Peyer's patch (tissue), 4 donors: Measurements from ENCODE around the gene HCFC1R1. TPM values are rescaled to one million over a fixed set of nuclear protein-coding genes. Genes with fewer than 3 reads are reported as not detected.

Experiments used
- DNase-seq, 3 donors: peaks; one replicate each; pipeline ENCODE4 v3.0.0-alpha.2; 2017 to 2019
- H3K27ac ChIP-seq, 4 donors: fragments of 200-600 bp; sonication (generic); one replicate each; pipeline ENCODE4 v1.5.1; 2016 to 2019
- H3K27me3 ChIP-seq, 2 donors: fragments of 200-600 bp; sonication (generic); one replicate each; pipeline ENCODE4 v1.5.1; 2019
- H3K36me3 ChIP-seq, 3 donors: fragments of 200-600 bp; sonication (generic); one replicate each; pipeline ENCODE4 v1.5.1; 2016 to 2019
- H3K4me1 ChIP-seq, 4 donors: fragments of 200-600 bp; sonication (generic); one replicate each; pipeline ENCODE4 v1.5.1; 2016 to 2019
- H3K4me3 ChIP-seq, 4 donors: fragments of 200-600 bp; sonication (generic); 1 replicate in 3 of 4; 2 replicates in 1 of 4; pipeline ENCODE4 v1.5.1; 2016 to 2019; ENCODE audit warnings: mild to moderate bottlenecking in 1 of 4
- H3K9me3 ChIP-seq, 4 donors: fragments of 200-600 bp; sonication (generic); one replicate each; pipeline ENCODE4 v1.5.1; 2016 to 2019; ENCODE audit warnings: mild to moderate bottlenecking in 1 of 4
- CTCF ChIP-seq, 6 experiments: fragments of 450-650 bp in 4 of 6; fragments of 200-600 bp in 2 of 6; sonication (generic) in 1 of 6; IDR thresholded peaks; one replicate each; pipeline ENCODE4 v1.5.1; 2017 to 2019; ENCODE audit warnings: antibody characterized with exemption in 6 of 6, mild to moderate bottlenecking in 3 of 6, moderate library complexity in 1 of 6
- POLR2A ChIP-seq, 2 donors: fragments of 450-650 bp; IDR thresholded peaks; one replicate each; pipeline ENCODE4 v1.5.1; 2017; ENCODE audit warnings: antibody characterized with exemption in 2 of 2, mild to moderate bottlenecking in 2 of 2, moderate library complexity in 2 of 2
- total RNA-seq, 4 donors: library from RNA; depleted of rRNA; stranded (reverse); fragments of >200 nt; gene quantifications; one replicate each; pipeline ENCODE4 v1.1.0, GENCODE V29; 2016

The HCFC1R1 gene
- total RNA-seq, 4 donors from 2014 or later, result 14.0 to 38.0 (median 34.1) TPM

- Histone ChIP-seq H3K4me3 (no peak overlapping the region), H3K27me3 (peaks cover 0 to 24% of the 10 kb centered on the region in 2 donors), H3K27ac (no peak overlapping the region), H3K9me3 (no peaks in the 10 kb centered on the region), H3K4me1 (peaks cover 0 to 19% (median 5%) of the 10 kb centered on the region in 4 donors), H3K36me3 (no peaks in the 10 kb centered on the region)
- no peak for TF ChIP-seq POLR2A (IDR thresholded peaks at IDR 0.05)
- TF ChIP-seq CTCF (IDR thresholded peaks at IDR 0.05), result no peak
- DNase-seq, result no peak
Measured at GRCh38 chr16:3051494-3051893, 27.8 kb upstream of the HCFC1R1 start.

GRCh38 chr16:3051009-3051408, 27.3 kb upstream of the HCFC1R1 start:
- TF ChIP-seq CTCF (IDR thresholded peaks at IDR 0.05), result no peak
- TF ChIP-seq POLR2A (IDR thresholded peaks at IDR 0.05), result no peak
- H3K36me3 ChIP-seq, result no peaks in the 10 kb centered on the region
- H3K27ac ChIP-seq, result no peak overlapping the region
- H3K27me3 ChIP-seq, result peaks cover 0 to 29% of the 10 kb centered on the region in 2 donors
- H3K4me3 ChIP-seq, result no peak overlapping the region
- DNase-seq, result no peak
- no peaks in the 10 kb centered on the region for H3K9me3 ChIP-seq
- peaks cover 0 to 23% (median 10%) of the 10 kb centered on the region in 4 donors for H3K4me1 ChIP-seq

GRCh38 chr16:3050487-3050886, 26.7 kb upstream of the HCFC1R1 start:
- no peak for TF ChIP-seq CTCF (IDR thresholded peaks at IDR 0.05)
- TF ChIP-seq POLR2A (IDR thresholded peaks at IDR 0.05), result no peak
- H3K36me3 ChIP-seq, result no peaks in the 10 kb centered on the region
- H3K9me3 ChIP-seq, result no peaks in the 10 kb centered on the region
- no peak for DNase-seq
- peaks cover 0 to 26% (median 15%) of the 10 kb centered on the region in 4 donors for H3K4me1 ChIP-seq
- no peak overlapping the region for H3K4me3 ChIP-seq
- H3K27ac ChIP-seq, result no peak overlapping the region
- H3K27me3 ChIP-seq, result peaks cover 0 to 34% of the 10 kb centered on the region in 2 donors

GRCh38 chr16:3049921-3050481, 26.3 kb upstream of the HCFC1R1 start:
- no peaks in the 10 kb centered on the region for H3K36me3 ChIP-seq
- no peak for TF ChIP-seq POLR2A (IDR thresholded peaks at IDR 0.05)
- TF ChIP-seq CTCF (IDR thresholded peaks at IDR 0.05), result no peak
- H3K9me3 ChIP-seq, result no peaks in the 10 kb centered on the region
- no peak for DNase-seq
- H3K27ac ChIP-seq, result no peak overlapping the region
- H3K27me3 ChIP-seq, result peaks cover 0 to 39% of the 10 kb centered on the region in 2 donors
- H3K4me1 ChIP-seq, result peaks cover 0 to 26% (median 17%) of the 10 kb centered on the region in 4 donors
- no peak overlapping the region for H3K4me3 ChIP-seq

GRCh38 chr16:3047387-3047720, 23.6 kb upstream of the HCFC1R1 start:
- Histone ChIP-seq H3K9me3 (no peaks in the 10 kb centered on the region), H3K27ac (no peak overlapping the region), H3K27me3 (peaks cover 0 to 50% of the 10 kb centered on the region in 2 donors), H3K4me3 (no peak overlapping the region), H3K36me3 (no peaks in the 10 kb centered on the region), H3K4me1 (peaks cover 0 to 24% (median 18%) of the 10 kb centered on the region in 4 donors)
- no peak for TF ChIP-seq CTCF (IDR thresholded peaks at IDR 0.05)
- TF ChIP-seq POLR2A (IDR thresholded peaks at IDR 0.05), result no peak
- DNase-seq, result no peak
